Gastrocnemius medialis (tissue), 4 donors: ENCODE measurements around the gene MT1H. TPM values are rescaled to one million over a fixed set of nuclear protein-coding genes. Genes with fewer than 3 reads are reported as not detected.

ENCODE experiments used
- ATAC-seq, 2 donors: fragments of 150-250 bp; one replicate each; pipeline ENCODE4 v1.9.1; 2016
- DNase-seq, 2 donors: peaks; one replicate each; pipeline ENCODE4 v3.0.0-alpha.2; 2019
- H3K27ac ChIP-seq, 4 donors: fragments of 200-600 bp; sonication (generic); 1 replicate in 1 of 4; 2 replicates in 3 of 4; pipeline ENCODE4 v1.5.1; 2016 to 2018; ENCODE audit warnings: mild to moderate bottlenecking in 2 of 4, moderate library complexity in 1 of 4
- H3K27me3 ChIP-seq, 3 donors: fragments of 200-600 bp; sonication (generic) in 2 of 3; 1 replicate in 1 of 3; 2 replicates in 2 of 3; pipeline versions ENCODE4 v1.5.1 to v1.6.0; 2016 to 2019; ENCODE audit warnings: mild to moderate bottlenecking in 1 of 3, moderate library complexity in 1 of 3
- H3K36me3 ChIP-seq, 2 donors: fragments of 200-600 bp; sonication (generic) in 1 of 2; one replicate each; pipeline ENCODE4 v1.5.1; 2017 to 2018
- H3K4me1 ChIP-seq, 2 donors: fragments of 200-600 bp; sonication (generic) in 1 of 2; one replicate each; pipeline ENCODE4 v1.5.1; 2016 to 2017; ENCODE audit warnings: mild to moderate bottlenecking in 2 of 2
- H3K4me3 ChIP-seq, 4 donors: fragments of 200-600 bp; sonication (generic) in 3 of 4; 1 replicate in 1 of 4; 2 replicates in 3 of 4; pipeline ENCODE4 v1.5.1; 2016 to 2019; ENCODE audit warnings: mild to moderate bottlenecking in 2 of 4
- H3K9me3 ChIP-seq, 3 donors: fragments of 200-600 bp; sonication (generic) in 2 of 3; 1 replicate in 1 of 3; 2 replicates in 2 of 3; pipeline ENCODE4 v1.5.1; 2016 to 2019
- POLR2A ChIP-seq, 2 donors: fragments of 450-650 bp; IDR thresholded peaks; one replicate each; pipeline ENCODE4 v1.6.1; 2017; ENCODE audit warnings: antibody characterized with exemption in 2 of 2, mild to moderate bottlenecking in 2 of 2, moderate library complexity in 2 of 2
- in situ Hi-C, 4 donors: fragments of 200-750 bp; cut with MboI; loops; one replicate each; pipeline versions ENCODE4 v1.15.0 to v1.8.0; 2017; ENCODE audit warnings: low sequenced_read_pairs in 4 of 4
- intact Hi-C: fragments of 100-400 bp; cut with DNase I; formaldehyde crosslinking; loops from one replicate; pipeline ENCODE4 v1.15.1; 2023; ENCODE audit warnings: low total_unique reads
- total RNA-seq, 4 donors: library from RNA; depleted of rRNA; stranded (reverse); fragments of >200 nt; gene quantifications; one replicate each; pipeline versions ENCODE4 v1.1.0 to v1.2.3, GENCODE V29; 2016
- TF ChIP-seq, protein P1 (sequence below), 5 experiments: fragments of 450-650 bp in 3 of 5; fragments of 200-600 bp in 2 of 5; sonication (generic) in 2 of 5; IDR thresholded peaks in 4 of 5; conservative IDR thresholded peaks in 1 of 5; 1 replicate in 4 of 5; 2 replicates in 1 of 5; pipeline ENCODE4 v1.5.1; 2016 to 2019; ENCODE audit warnings: antibody characterized with exemption in 5 of 5, mild to moderate bottlenecking in 3 of 5, moderate library complexity in 3 of 5

The MT1H gene
- total RNA-seq, 4 donors from 2014 or later, result not detected

DNA sequence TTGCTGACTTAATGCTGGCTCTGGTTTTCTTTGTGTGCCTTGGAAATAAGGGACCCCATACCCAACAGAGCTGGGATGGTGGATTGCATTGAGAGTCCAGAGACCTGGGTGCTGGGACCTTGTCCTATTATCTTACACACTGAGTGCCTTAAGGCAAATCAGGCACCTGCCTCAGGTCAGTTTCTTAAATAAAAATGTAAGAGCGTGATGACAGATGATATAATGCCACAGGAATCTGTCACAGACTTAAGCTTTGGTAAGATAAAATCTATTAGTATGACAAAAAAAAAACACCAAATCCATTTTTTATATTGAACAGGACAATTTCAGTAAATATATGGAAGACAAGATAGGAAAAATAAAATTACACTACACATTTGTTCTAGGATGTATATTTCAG, 29.5 kb upstream of the MT1H start:
- DNase-seq (no peak), ATAC-seq (no peak)
- in situ Hi-C loops, result no loop called here
- TF ChIP-seq POLR2A (IDR thresholded peaks at IDR 0.05), result no peak
- TF ChIP-seq, protein P1, sequence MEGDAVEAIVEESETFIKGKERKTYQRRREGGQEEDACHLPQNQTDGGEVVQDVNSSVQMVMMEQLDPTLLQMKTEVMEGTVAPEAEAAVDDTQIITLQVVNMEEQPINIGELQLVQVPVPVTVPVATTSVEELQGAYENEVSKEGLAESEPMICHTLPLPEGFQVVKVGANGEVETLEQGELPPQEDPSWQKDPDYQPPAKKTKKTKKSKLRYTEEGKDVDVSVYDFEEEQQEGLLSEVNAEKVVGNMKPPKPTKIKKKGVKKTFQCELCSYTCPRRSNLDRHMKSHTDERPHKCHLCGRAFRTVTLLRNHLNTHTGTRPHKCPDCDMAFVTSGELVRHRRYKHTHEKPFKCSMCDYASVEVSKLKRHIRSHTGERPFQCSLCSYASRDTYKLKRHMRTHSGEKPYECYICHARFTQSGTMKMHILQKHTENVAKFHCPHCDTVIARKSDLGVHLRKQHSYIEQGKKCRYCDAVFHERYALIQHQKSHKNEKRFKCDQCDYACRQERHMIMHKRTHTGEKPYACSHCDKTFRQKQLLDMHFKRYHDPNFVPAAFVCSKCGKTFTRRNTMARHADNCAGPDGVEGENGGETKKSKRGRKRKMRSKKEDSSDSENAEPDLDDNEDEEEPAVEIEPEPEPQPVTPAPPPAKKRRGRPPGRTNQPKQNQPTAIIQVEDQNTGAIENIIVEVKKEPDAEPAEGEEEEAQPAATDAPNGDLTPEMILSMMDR (IDR thresholded peaks at IDR 0.05 in 4 of 5, conservative IDR thresholded peaks at IDR 0.05 in 1 of 5), result no peak
- intact Hi-C loops, result no loop called here
- no peak overlapping the region for H3K4me3 ChIP-seq
- no peak overlapping the region for H3K27ac ChIP-seq
- H3K9me3 ChIP-seq, result no peaks in the 10 kb centered on the region
- no peaks in the 10 kb centered on the region for H3K36me3 ChIP-seq
- peaks cover 3 to 8% (median 7%) of the 10 kb centered on the region in 3 donors for H3K27me3 ChIP-seq
- H3K4me1 ChIP-seq, result peaks cover 5 to 20% of the 10 kb centered on the region in 2 donors

DNA sequence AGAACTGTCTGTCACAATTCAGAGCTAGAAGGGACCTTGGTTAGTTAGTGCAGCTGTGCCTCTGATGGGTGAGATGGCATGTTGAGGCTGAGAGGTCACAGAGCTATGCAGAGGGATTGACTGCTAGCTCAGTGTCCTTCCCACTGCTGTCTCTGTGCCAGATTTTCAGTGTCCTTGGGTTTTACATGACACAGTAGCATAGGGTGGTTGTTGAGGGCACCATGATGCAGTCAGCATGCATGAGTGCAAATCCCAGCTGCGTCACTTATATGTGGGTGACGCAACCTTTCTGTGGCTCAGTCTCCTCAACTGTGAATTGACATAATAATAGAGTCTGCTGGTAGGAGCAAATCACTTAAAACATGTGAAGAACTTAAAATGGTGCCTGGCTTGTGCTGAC, 28.4 kb upstream of the MT1H start:
- intact Hi-C loops, result no loop called here
- peaks cover 2 to 7% (median 3%) of the 10 kb centered on the region in 3 donors for H3K27me3 ChIP-seq
- TF ChIP-seq, protein P1 (IDR thresholded peaks at IDR 0.05 in 4 of 5, conservative IDR thresholded peaks at IDR 0.05 in 1 of 5), result no peak
- no peak for TF ChIP-seq POLR2A (IDR thresholded peaks at IDR 0.05)
- H3K36me3 ChIP-seq, result no peaks in the 10 kb centered on the region
- in situ Hi-C loops, result no loop called here
- DNase-seq, result no peak
- no peaks in the 10 kb centered on the region for H3K9me3 ChIP-seq
- no peak overlapping the region for H3K4me3 ChIP-seq
- ATAC-seq, result no peak
- peaks cover 5 to 20% of the 10 kb centered on the region in 2 donors for H3K4me1 ChIP-seq
- H3K27ac ChIP-seq, result no peak overlapping the region

DNA sequence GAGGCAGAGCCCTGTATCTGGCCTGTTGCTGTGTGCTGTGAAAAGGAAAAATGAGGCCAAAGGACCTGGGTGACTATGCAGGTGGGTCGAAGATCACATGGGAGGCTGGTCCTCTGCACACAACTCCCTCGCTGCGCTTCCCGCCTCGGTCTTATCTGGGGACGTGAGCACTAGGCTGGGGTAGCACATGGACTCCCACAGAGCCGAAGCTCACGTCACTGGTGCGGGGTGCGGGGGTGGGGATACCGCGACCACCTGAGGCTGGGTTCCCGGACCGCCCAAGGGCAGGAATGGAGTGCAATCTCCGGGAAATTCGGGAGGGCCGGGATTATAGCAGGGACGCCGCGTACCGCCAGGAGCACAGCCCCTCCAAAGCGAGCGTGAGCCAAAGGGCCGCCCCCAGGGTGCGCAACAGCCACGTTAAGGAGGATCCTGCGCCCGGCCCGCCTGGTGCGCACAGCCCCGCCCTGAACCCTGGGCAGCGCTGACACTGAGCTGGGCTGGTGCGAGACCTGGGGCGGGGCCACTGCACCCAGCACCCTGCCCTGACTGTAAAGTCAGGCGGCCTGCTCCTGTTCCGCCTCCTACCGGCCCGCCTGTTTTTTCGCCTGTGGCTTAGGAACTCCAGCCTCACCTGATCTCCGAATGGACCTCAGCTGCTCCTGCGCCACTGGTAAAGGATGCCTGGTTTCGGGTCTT, 26.4 kb upstream of the MT1H start:
- peaks cover 2 to 11% (median 10%) of the 10 kb centered on the region in 3 donors for H3K27me3 ChIP-seq
- H3K4me1 ChIP-seq, result peaks cover 5 to 20% of the 10 kb centered on the region in 2 donors
- no peak for TF ChIP-seq POLR2A (IDR thresholded peaks at IDR 0.05)
- TF ChIP-seq, protein P1 (IDR thresholded peaks at IDR 0.05 in 4 of 5, conservative IDR thresholded peaks at IDR 0.05 in 1 of 5), result peak in 4 of 5 experiments; percentile 32 to 49 (median 46)
- H3K4me3 ChIP-seq, result peak overlapping the region; percentile 29 to 43 (median 38)
- peak overlapping the region; percentile 21 to 50 (median 34) for H3K27ac ChIP-seq
- H3K9me3 ChIP-seq, result no peaks in the 10 kb centered on the region
- H3K36me3 ChIP-seq, result no peaks in the 10 kb centered on the region
- intact Hi-C loops (loop anchor here (2.0 kb wide), 1 partner anchor 36 kb away; no protein-coding TSS in a partner anchor), in situ Hi-C loops (no loop called here)
- ATAC-seq, result peak; percentile 51 to 59
- DNase-seq, result peak; percentile 27 to 54

DNA sequence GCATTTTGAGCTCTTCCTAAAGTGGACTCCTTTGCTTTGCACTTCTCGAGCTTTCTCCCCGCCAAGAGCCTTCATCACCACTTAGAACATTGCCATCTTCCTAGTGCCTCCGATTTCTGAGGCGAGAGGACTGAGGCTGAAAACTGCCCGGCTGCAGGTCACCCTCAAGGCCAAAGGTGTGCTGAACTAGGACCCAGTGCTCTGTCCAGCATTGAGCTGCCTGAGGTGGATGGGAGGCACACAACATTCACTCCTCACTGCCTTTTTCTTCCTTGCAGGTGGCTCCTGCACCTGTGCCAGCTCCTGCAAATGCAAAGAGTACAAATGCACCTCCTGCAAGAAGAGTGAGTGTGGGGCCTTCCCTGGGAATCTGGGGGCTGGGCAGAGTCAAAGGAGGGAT, 25.8 kb upstream of the MT1H start:
- peak overlapping the region in 1 of 4 donors; percentile 32 for H3K27ac ChIP-seq
- intact Hi-C loops, result loop anchor here (2.0 kb wide), 1 partner anchor 37 kb away; no protein-coding TSS in a partner anchor
- no peak for ATAC-seq
- no peaks in the 10 kb centered on the region for H3K36me3 ChIP-seq
- H3K9me3 ChIP-seq, result no peaks in the 10 kb centered on the region
- in situ Hi-C loops, result no loop called here
- H3K27me3 ChIP-seq, result peaks cover 2 to 10% (median 8%) of the 10 kb centered on the region in 3 donors
- peaks cover 1 to 16% of the 10 kb centered on the region in 2 donors for H3K4me1 ChIP-seq
- TF ChIP-seq, protein P1 (IDR thresholded peaks at IDR 0.05 in 4 of 5, conservative IDR thresholded peaks at IDR 0.05 in 1 of 5), result no peak
- no peak for TF ChIP-seq POLR2A (IDR thresholded peaks at IDR 0.05)
- DNase-seq, result no peak
- H3K4me3 ChIP-seq, result peak overlapping the region; percentile 29 to 43 (median 38)
